Rectal smooth muscle tissue (tissue), 1 donor: ENCODE results near the gene KLF13.

ENCODE experiments used
- H3K27ac ChIP-seq: one replicate; pipeline ENCODE4 v1.7.0; 2013; ENCODE audit warnings: low read depth, low read length, inconsistent platforms
- H3K27me3 ChIP-seq: one replicate; pipeline ENCODE4 v1.7.0; 2013; ENCODE audit warnings: low read length; ENCODE audit not compliant: control insufficient read depth, insufficient read depth
- H3K36me3 ChIP-seq: one replicate; pipeline ENCODE4 v1.7.0; 2013; ENCODE audit warnings: low read length; ENCODE audit not compliant: control insufficient read depth, insufficient read depth
- H3K4me1 ChIP-seq: one replicate; pipeline ENCODE4 v1.7.0; 2013; ENCODE audit warnings: low read length; ENCODE audit not compliant: control insufficient read depth, insufficient read depth
- H3K4me3 ChIP-seq: one replicate; pipeline ENCODE4 v1.7.0; 2013; ENCODE audit warnings: low read length
- H3K9ac ChIP-seq: one replicate; pipeline ENCODE4 v1.7.0; 2013; ENCODE audit warnings: low read length

The KLF13 gene

DNA sequence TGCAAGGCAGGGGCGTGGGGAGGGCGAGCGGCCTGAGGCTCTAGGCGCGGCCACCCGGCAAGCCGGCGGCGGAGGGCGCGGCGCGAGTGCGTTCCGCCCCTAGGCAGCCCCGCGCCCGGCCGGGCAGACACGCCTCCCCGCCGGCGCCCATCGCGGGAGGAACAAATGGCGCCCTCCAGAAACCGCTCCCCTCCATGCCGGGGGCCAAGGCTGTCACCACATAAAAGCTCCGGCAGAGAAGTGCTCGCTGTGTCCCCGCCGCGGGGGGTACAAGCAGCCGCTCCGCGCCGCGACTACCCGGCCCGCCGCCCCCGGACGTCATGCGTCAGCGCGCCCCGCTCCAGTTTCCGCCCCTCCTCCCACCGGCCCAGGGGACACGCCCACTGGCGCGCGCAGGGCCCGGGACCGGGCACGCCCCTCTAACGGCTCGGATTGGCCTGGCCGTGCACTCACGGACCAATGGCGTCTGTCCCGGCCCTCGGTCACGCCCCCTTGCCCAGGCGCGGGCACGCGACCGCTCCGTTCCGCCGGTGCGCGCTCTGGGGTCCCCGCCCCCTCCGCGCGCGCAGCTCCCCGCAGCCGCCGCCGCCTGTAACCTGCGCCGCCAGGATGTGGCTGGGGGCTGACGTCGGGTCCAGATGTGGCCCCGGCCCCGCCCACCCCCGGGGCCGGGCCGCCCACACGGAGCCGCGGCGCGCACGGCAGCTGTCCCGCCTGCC, at the start of gene KLF13:
Gene KLF13, plus strand, starts transcription at position 680 of the 719 bp plus-strand sequence. CDS start 378 bp downstream, outside the sequence.
- Histone ChIP-seq H3K27me3 (no peaks in the 10 kb centered on the region), H3K4me1 (peaks cover 8% of the 10 kb centered on the region), H3K27ac (peak within 1 kb of the TSS; percentile 99), H3K36me3 (no peaks in the 10 kb centered on the region), H3K4me3 (peak within 1 kb of the TSS; percentile 81), H3K9ac (peak within 1 kb of the TSS; percentile 94)

DNA sequence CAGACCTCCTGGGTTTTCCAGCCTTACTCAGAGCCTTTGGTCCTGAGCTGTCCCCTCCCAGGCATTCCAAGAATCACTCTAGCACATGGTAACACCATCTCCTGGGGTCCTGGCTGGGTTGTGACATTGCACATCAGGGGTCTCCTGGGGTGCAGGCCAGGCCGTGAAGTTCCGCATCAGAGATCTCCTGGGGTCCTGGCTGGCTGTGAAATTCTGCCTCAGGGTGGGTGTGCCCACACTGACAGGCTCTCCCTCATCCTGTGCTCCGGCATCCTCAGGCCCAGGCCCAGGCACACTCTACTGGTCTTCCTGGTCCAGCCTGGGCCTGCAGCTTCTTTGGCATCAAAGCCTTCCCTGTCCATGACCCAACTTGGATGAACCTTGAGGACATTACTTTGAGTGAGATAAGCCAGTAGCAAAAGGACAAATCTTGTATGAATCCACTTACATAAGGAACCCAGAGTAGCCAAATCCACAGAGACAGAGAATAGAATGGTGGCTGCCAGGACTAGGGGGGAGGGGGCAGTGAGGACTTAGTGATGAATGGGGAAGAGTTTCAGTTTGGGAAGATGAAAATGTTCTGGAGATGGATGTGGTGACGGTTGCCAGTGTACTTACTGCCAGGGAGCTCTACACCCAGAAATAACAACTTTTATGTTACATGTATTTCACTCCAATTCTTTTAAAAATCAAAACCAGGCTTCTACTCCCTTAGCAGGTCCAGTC, 49.1 kb upstream of the KLF13 start:
- H3K27ac ChIP-seq: no peak overlapping the region
- H3K4me1 ChIP-seq: no peaks in the 10 kb centered on the region
- no peaks in the 10 kb centered on the region for H3K36me3 ChIP-seq
- H3K27me3 ChIP-seq: no peaks in the 10 kb centered on the region
- H3K9ac ChIP-seq: no peak overlapping the region
- H3K4me3 ChIP-seq: no peak overlapping the region

DNA sequence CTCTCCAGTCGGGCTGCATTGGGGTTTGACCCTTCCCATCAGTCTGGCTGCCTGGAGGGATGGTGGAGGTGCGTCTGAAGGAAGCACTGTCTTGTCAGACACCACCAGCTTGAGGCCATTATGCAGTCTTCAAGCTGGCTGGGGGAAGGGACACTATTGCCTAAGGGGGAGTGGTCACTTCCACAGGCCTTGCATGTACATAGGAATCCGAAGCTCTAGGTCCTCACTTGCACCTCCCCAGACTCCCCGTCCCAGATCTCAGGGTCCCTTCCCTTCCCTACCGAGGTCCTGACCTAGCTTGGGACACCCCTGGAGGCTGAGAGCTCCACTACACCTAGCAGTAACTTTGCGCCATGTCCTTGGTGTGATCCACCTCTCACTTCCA, 48.6 kb upstream of the KLF13 start:
- H3K27ac ChIP-seq: no peak overlapping the region
- H3K27me3 ChIP-seq: no peaks in the 10 kb centered on the region
- H3K36me3 ChIP-seq: no peaks in the 10 kb centered on the region
- H3K9ac ChIP-seq: no peak overlapping the region
- H3K4me1 ChIP-seq: no peaks in the 10 kb centered on the region
- no peak overlapping the region for H3K4me3 ChIP-seq

DNA sequence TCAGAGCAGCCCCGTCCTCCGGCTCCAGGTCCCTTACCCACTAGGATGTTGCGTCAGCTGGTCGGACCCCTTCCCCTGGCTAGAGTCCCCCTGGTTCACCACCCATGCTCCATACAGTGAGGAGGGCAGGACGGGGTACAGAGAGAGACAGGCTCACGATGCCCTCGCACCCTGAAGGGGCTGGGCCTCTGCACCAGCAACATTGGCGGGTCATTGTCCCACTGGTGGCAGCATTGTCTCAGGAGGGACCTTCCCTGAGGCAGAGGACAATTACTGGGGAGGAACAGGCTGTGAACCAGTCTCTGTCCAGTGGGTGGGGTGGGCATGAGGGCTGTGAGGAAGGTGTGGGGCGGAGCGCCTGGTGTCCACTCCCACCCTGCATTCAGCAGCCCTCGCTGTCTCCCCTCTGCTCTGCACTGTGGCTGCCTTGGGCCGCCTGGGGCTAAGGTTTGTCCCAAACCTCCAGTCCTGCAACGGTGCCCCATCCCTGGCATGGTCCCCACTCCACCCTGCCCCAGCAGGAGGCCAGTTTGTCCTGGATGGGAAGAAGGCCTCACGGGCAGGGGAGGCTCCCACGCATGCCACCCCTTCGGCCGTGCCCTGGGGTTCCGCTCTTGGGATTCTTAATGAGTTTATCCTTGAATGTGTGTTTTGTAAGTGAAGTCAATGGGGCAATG, 48.0 kb upstream of the KLF13 start:
- Histone ChIP-seq H3K4me3 (no peak overlapping the region), H3K4me1 (no peaks in the 10 kb centered on the region), H3K9ac (no peak overlapping the region), H3K27ac (no peak overlapping the region), H3K36me3 (no peaks in the 10 kb centered on the region), H3K27me3 (no peaks in the 10 kb centered on the region)

DNA sequence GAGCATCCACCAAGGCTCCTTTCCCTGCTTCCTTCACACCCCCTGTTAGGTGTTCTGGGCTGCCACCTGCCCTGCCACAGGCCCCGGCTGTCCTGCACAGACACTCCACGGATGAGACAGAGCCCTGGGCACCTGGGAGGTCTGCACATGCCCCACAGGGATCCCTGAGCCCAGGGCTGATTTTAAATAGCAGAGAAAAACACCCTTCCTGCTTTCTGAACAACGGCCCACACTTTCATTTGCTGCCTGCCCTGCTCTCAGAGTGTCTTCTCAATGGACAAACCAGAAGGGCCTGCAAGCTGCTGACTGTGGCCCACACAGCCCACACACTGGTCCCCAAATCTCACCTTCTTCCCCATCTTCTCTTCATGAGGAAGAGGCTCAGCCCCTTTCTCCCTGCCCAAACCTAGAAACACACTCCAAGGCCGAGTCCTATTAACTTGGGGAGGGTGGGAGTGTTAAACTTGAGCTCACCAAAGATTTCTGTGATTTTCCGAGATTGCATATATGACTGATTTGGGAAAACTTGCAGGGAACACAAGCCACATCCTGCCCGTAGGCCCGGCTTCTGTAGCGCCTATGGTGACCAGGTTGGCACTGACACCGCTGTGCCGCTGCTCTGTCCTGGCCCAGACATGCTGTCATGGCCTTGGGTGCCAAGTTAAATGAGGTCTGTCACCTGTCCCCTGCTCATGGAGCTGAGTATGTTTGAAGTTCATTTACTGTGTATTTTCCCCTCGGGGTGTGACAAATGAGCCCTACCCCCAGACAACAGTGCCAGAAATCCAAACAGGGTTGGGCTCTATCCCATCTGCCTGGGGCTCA, 47.2 kb upstream of the KLF13 start:
- no peak overlapping the region for H3K9ac ChIP-seq
- H3K36me3 ChIP-seq: no peaks in the 10 kb centered on the region
- no peak overlapping the region for H3K4me3 ChIP-seq
- H3K27ac ChIP-seq: no peak overlapping the region
- H3K27me3 ChIP-seq: no peaks in the 10 kb centered on the region
- H3K4me1 ChIP-seq: no peaks in the 10 kb centered on the region

DNA sequence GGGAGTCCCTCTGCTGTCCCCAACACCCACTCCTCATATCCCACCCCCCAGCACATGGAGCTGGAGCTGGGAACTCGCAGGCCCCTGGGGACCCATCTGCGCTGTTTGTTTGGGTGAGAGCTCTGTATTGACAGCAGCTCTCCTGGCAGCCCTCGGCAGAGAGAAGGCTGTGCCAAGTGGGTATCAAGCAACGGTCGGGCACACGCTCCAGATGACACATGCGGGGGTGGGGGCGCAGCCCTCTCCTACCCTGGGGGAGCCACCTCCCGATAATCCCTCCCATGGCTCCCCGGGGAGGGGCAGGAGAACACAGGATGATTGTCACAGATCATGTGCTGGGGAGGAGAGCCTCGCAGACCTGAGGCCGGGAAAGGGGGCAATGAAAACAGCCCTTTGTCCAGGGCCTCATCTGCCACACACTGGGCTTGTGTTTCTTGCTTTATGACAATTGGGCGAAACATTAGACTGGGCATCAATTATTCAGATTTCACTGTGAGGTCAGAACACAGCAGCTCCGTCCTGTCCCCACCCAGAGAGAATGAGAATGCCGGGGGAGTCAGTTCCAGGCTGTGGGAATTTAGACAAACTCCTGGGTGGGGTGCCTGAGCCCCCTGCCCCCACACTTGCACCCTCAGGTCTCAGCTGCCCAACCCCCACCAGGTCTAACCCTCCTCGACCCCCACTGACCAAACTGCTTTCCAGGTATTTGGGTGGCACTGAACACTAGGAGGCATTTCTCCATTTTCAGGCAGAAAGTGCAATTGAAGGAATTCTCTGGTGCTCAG, 46.4 kb upstream of the KLF13 start:
- Histone ChIP-seq H3K27ac (no peak overlapping the region), H3K9ac (no peak overlapping the region), H3K4me3 (no peak overlapping the region)

DNA sequence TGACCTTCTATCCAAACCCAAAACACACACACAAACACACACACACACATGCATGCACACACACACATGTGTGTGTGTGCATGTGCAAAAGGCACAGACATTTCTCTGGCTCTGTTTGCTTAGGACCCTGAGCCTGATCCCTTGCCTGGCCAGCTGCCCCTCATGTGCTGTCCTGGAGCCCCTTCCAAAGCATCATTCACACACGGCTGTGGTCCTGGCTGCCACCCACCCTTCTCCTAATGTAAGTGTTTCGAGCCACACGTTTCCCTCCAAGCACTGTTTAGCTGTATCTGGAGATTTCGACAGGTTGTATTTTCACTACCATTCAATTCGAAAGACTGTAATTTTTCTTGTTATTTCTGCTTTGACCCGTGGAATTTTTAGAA, 45.8 kb upstream of the KLF13 start:
- Histone ChIP-seq H3K4me1 (no peaks in the 10 kb centered on the region), H3K9ac (no peak overlapping the region), H3K4me3 (no peak overlapping the region), H3K36me3 (no peaks in the 10 kb centered on the region), H3K27me3 (no peaks in the 10 kb centered on the region), H3K27ac (no peak overlapping the region)

More for the DNA sequence above, 46.4 kb upstream of the KLF13 start:
- no peaks in the 10 kb centered on the region for H3K4me1 ChIP-seq
- H3K36me3 ChIP-seq: no peaks in the 10 kb centered on the region
- H3K27me3 ChIP-seq: no peaks in the 10 kb centered on the region

DNA sequence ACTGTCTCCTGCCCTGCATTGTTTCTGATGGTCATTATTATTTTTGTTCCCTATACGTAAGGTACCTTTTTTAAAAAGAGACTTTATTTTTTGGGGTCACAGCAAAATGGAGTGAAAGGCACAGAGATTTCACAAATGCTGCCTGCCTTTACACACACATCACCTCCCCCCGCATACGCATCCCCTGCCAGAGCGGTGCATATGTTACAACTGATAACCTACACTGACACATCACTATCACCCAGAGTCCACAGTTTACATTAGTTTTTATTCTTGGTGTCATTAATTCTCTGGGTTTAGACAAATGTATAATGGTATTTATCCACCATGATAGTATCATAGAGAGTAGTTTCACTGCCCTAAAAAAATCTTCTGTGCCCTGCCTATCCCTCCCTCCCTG, 43.6 kb upstream of the KLF13 start:
- H3K36me3 ChIP-seq: no peaks in the 10 kb centered on the region
- no peak overlapping the region for H3K9ac ChIP-seq
- no peaks in the 10 kb centered on the region for H3K4me1 ChIP-seq
- H3K27ac ChIP-seq: no peak overlapping the region
- H3K4me3 ChIP-seq: no peak overlapping the region
- H3K27me3 ChIP-seq: no peaks in the 10 kb centered on the region

DNA sequence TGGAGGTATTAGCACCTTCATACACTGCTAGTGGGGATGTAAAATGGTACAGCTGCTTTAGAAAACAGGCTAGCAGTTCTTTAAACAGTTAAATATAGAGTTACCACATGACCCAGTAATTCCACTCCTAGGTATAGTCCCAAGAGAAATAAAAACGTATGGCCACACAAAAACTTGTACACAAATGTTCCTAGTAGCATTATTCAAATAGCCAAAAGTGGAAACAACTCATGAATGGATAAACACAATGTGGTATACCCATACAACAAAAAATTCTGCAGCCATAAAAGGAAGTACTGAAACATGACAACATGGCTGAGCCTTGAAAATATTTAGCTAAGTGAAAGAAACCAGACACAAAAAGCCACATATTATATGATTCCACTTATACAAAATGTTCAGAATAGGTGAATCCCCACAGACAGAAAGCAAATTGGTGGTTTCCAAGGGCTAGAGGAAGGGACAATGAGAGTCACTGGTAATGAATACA, 40.8 kb upstream of the KLF13 start:
- Histone ChIP-seq H3K27ac (no peak overlapping the region), H3K4me1 (no peaks in the 10 kb centered on the region), H3K36me3 (no peaks in the 10 kb centered on the region), H3K27me3 (no peaks in the 10 kb centered on the region), H3K9ac (no peak overlapping the region), H3K4me3 (no peak overlapping the region)

DNA sequence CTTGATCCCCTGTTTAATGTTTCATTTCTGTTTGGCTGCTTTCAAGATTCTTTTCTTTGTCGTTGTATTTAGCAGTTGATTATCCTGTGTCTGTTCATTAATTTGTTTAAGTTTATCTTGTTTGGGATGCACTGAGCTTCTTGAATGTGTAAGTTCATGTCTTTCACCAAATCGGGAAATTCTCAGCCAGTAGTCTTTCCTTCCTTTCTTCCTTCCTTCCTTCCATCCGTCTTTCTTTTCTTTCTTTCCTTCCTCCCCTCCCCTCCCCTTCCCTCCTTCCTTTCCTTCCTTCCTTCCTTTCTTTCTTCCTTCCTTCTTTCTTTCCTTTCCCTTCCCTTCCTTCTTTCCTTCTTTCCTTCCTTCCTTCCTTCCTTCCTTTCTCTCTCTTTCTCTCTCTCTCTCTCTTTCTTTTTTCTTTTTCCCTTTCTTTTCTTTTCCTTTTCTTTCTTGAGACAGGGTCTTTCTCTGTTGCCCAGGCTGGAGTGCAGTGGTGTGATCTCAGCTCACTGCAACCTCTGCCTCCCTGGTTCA, 35.5 kb upstream of the KLF13 start:
- Histone ChIP-seq H3K9ac (no peak overlapping the region), H3K27ac (no peak overlapping the region), H3K27me3 (no peaks in the 10 kb centered on the region), H3K4me3 (no peak overlapping the region), H3K4me1 (no peaks in the 10 kb centered on the region), H3K36me3 (no peaks in the 10 kb centered on the region)

DNA sequence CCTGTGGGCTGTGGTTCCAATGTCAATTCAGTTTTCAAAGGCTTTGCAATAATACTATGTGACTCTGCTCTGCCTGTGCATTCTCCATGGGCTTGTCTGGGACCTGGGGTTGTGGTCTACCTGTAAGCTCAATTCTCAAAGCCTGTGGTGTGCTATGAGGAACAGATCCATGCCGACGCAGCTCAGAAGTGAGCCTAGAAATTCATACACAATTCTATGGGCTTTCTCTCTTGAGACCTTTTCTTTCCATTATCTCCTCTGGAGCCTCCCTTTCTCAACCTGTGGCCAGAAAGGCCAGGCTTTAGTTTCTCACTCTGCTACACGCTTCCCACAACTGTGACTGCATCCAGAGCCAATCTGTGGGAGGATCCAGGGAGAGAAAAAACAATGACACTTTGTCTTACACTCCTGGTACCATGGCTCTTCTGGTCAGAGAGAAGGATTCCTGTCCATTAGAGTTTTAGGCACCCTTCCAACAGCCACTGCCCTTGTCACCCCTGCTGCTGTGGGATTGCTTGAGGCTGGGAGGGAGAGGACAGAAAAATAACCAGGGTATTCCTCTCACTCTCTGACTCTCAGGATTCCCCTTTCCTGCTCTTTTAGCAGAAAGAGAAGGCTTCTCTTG, 34.1 kb upstream of the KLF13 start:
- H3K4me3 ChIP-seq: no peak overlapping the region
- H3K36me3 ChIP-seq: no peaks in the 10 kb centered on the region
- no peaks in the 10 kb centered on the region for H3K4me1 ChIP-seq
- H3K27ac ChIP-seq: no peak overlapping the region
- no peaks in the 10 kb centered on the region for H3K27me3 ChIP-seq
- no peak overlapping the region for H3K9ac ChIP-seq
